GM18520 (cell line): ENCODE data around the gene RAMP3.

Experiments
- ATAC-seq: cut with Tn5 transposase; IDR thresholded peaks from one replicate; pipeline ENCODE4 v1.9.1; 2021; ENCODE audit not compliant: unreplicated experiment

Gene RAMP3

GRCh38 chr7:45178241-45179225 is 20.9 kb downstream of the RAMP3 start:
- no peak for ATAC-seq

GRCh38 chr7:45179666-45180065 is 22.1 kb downstream of the RAMP3 start:
- ATAC-seq = no peak

- ATAC-seq = no peak
These were observed 22.7 kb downstream of the RAMP3 start for GRCh38 chr7:45180084-45180986.

GRCh38 chr7:45181286-45181960 is 23.8 kb downstream of the RAMP3 start:
- ATAC-seq = no peak

GRCh38 chr7:45181991-45182855 is 24.6 kb downstream of the RAMP3 start:
- no peak for ATAC-seq

GRCh38 chr7:45182856-45183710 is 25.5 kb downstream of the RAMP3 start:
- ATAC-seq = no peak

- ATAC-seq = no peak
These were observed 26.2 kb downstream of the RAMP3 start for GRCh38 chr7:45183711-45184210.

- ATAC-seq = no peak
These were observed 26.9 kb downstream of the RAMP3 start for GRCh38 chr7:45184326-45185027.

GRCh38 chr7:45185028-45185863 is 27.7 kb downstream of the RAMP3 start:
- no peak for ATAC-seq

- no peak for ATAC-seq
These were observed 28.3 kb downstream of the RAMP3 start for GRCh38 chr7:45185864-45186250.

GRCh38 chr7:45186261-45186813 is 28.7 kb downstream of the RAMP3 start:
- ATAC-seq = no peak

- ATAC-seq = no peak
These were observed 29.7 kb downstream of the RAMP3 start for GRCh38 chr7:45187089-45187945.

GRCh38 chr7:45187946-45188411 is 30.4 kb downstream of the RAMP3 start:
- no peak for ATAC-seq

GRCh38 chr7:45188736-45189135 is 31.1 kb downstream of the RAMP3 start:
- ATAC-seq = no peak

GRCh38 chr7:45189151-45189970 is 31.8 kb downstream of the RAMP3 start:
- no peak for ATAC-seq
